HepG2 (cell line): ENCODE measurements around the gene SIKE1. TPM values are rescaled to one million over a fixed set of nuclear protein-coding genes. Genes with fewer than 3 reads are reported as not detected.
A peak's percentile ranks its signal among the peaks of the same experiment; 100 is the strongest.

ENCODE experiments used
- FOXP4 ChIP-seq: sonication (generic); formaldehyde crosslinking; IDR thresholded peaks from 2 replicates; pipeline ENCODE4 v1.4.0; 2020; ENCODE audit warnings: missing genetic modification reagents
- HNRNPL ChIP-seq: fragments of 200-400 bp; formaldehyde crosslinking; IDR thresholded peaks from 2 replicates; pipeline ENCODE4 v1.6.1; 2017; ENCODE audit warnings: mild to moderate bottlenecking, low read depth, low read length
- KLF6 ChIP-seq: IDR thresholded peaks from 2 replicates; pipeline ENCODE4 v1.8.0; 2016; ENCODE audit warnings: missing biosample characterization, missing genetic modification reagents
- SMAD1 ChIP-seq: sonication (generic); formaldehyde crosslinking; IDR thresholded peaks from 2 replicates; pipeline ENCODE4 v1.4.0; 2020; ENCODE audit warnings: missing genetic modification reagents, low read depth, mild to moderate bottlenecking, borderline replicate concordance
- SMAD9 ChIP-seq: sonication (generic); formaldehyde crosslinking; IDR thresholded peaks from 2 replicates; pipeline ENCODE4 v1.5.1; 2020; ENCODE audit warnings: mild to moderate bottlenecking, missing genetic modification reagents
- STAG1 ChIP-seq: sonication (generic); formaldehyde crosslinking; IDR thresholded peaks from 2 replicates; pipeline ENCODE4 v1.4.0; 2020; ENCODE audit warnings: missing genetic modification reagents
- ZBED4 ChIP-seq: sonication (generic); formaldehyde crosslinking; IDR thresholded peaks from 2 replicates; pipeline ENCODE4 v1.4.0; 2020; ENCODE audit warnings: missing genetic modification reagents, borderline replicate concordance
- ZBTB44 ChIP-seq: sonication (generic); formaldehyde crosslinking; IDR thresholded peaks from 2 replicates; pipeline ENCODE4 v1.4.0; 2020; ENCODE audit warnings: missing genetic modification reagents
- ZNF251 ChIP-seq: sonication (generic); formaldehyde crosslinking; IDR thresholded peaks from 2 replicates; pipeline ENCODE4 v1.9.0; 2021; ENCODE audit warnings: mild to moderate bottlenecking, missing genetic modification reagents
- ZNF335 ChIP-seq: sonication (generic); formaldehyde crosslinking; IDR thresholded peaks from 2 replicates; pipeline ENCODE4 v1.4.0; 2020; ENCODE audit warnings: missing genetic modification reagents
- ZNF33B ChIP-seq: sonication (generic); formaldehyde crosslinking; IDR thresholded peaks from 2 replicates; pipeline ENCODE4 v1.5.1; 2020; ENCODE audit warnings: mild to moderate bottlenecking, missing genetic modification reagents
- ZNF747 ChIP-seq: sonication (generic); formaldehyde crosslinking; IDR thresholded peaks from 2 replicates; pipeline ENCODE4 v1.8.1; 2023; ENCODE audit warnings: missing genetic modification reagents, mild to moderate bottlenecking, borderline replicate concordance
- ZNF776 ChIP-seq: sonication (generic); formaldehyde crosslinking; IDR thresholded peaks from 2 replicates; pipeline ENCODE4 v1.4.0; 2020; ENCODE audit warnings: mild to moderate bottlenecking, missing genetic modification reagents
- ZSCAN12 ChIP-seq: sonication (generic); formaldehyde crosslinking; IDR thresholded peaks from 2 replicates; pipeline ENCODE4 v1.9.0; 2021; ENCODE audit warnings: mild to moderate bottlenecking, missing genetic modification reagents
- polyA plus RNA-seq, 8 experiments: library from polyadenylated mRNA; depleted of rRNA in 3 of 8; stranded (reverse) in 7 of 8; unstranded in 1 of 8; fragments of >200 nt; fragmentation: Illumina TruSeq in 4 of 8; extraction: Trizol in 4 of 8; gene quantifications; 2 replicates each; pipeline versions ENCODE4 v1.2.1 to v1.2.3, GENCODE V29; 2011 to 2016; ENCODE audit warnings: low read depth in 4 of 8, missing spikeins in 1 of 8, mixed read lengths in 1 of 8; ENCODE audit not compliant: insufficient read depth in 1 of 8
- total RNA-seq, 5 experiments: library from RNA; depleted of rRNA; stranded (reverse); fragments of >200 nt; fragmentation: Illumina TruSeq; extraction: Trizol; gene quantifications; 2 replicates each; pipeline ENCODE4 v1.2.3, GENCODE V29; 2016; ENCODE audit warnings: low read depth in 1 of 5
- TF ChIP-seq, protein P1 (sequence below): sonication (generic); formaldehyde crosslinking; IDR thresholded peaks from 2 replicates; pipeline ENCODE4 v1.4.0; 2020; ENCODE audit warnings: missing genetic modification reagents
- TF ChIP-seq, protein P2 (sequence below): sonication (generic); formaldehyde crosslinking; IDR thresholded peaks from 2 replicates; pipeline ENCODE4 v1.4.0; 2020; ENCODE audit warnings: mild to moderate bottlenecking, missing genetic modification reagents

The SIKE1 gene
- total and polyA plus RNA-seq, 2 of the 13 experiments (the other 11 are each of a cell fraction or from before 2014, with no cell fraction given), result 36.5 to 58.4 TPM

- TF ChIP-seq ZBED4 (CRISPR knock-in tag), result peak; percentile 69
- peak; percentile 22; the same call in 1 of the 2 replicates for TF ChIP-seq SMAD9 (CRISPR knock-in tag)
- TF ChIP-seq ZSCAN12 (CRISPR knock-in tag), result no peak
- peak; percentile 84 for TF ChIP-seq ZNF335 (CRISPR knock-in tag)
- TF ChIP-seq ZNF33B, result no peak
- no peak; the same call in 1 of the 2 replicates for TF ChIP-seq ZNF776 (CRISPR knock-in tag)
- TF ChIP-seq FOXP4 (CRISPR knock-in tag), result peak; percentile 55; the same call in 1 of the 2 replicates
- TF ChIP-seq, protein P1, sequence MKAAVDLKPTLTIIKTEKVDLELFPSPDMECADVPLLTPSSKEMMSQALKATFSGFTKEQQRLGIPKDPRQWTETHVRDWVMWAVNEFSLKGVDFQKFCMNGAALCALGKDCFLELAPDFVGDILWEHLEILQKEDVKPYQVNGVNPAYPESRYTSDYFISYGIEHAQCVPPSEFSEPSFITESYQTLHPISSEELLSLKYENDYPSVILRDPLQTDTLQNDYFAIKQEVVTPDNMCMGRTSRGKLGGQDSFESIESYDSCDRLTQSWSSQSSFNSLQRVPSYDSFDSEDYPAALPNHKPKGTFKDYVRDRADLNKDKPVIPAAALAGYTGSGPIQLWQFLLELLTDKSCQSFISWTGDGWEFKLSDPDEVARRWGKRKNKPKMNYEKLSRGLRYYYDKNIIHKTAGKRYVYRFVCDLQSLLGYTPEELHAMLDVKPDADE (CRISPR knock-in tag), result no peak
- TF ChIP-seq STAG1 (CRISPR knock-in tag), result peak; percentile 20
- TF ChIP-seq ZNF747 (CRISPR knock-in tag), result peak; percentile 81; the same call in 1 of the 2 replicates
- TF ChIP-seq SMAD1, result peak; percentile 38; the same call in 1 of the 2 replicates
- TF ChIP-seq ZNF251, result no peak
- TF ChIP-seq, protein P2, sequence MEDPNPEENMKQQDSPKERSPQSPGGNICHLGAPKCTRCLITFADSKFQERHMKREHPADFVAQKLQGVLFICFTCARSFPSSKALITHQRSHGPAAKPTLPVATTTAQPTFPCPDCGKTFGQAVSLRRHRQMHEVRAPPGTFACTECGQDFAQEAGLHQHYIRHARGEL (CRISPR knock-in tag), result peak; percentile 20; the same call in 1 of the 2 replicates
- TF ChIP-seq ZBTB44, result peak; percentile 17; the same call in 1 of the 2 replicates
- peak; percentile 80; the same call in 1 of the 2 replicates for TF ChIP-seq KLF6 (CRISPR knock-in tag)
- no peak for TF ChIP-seq HNRNPL
These were observed at the start of gene SIKE1 (continued) for GRCh38 chr1:114780344-114781226.
